Measurements from ENCODE around the gene CA11.
A peak's percentile ranks its signal among the peaks of the same experiment; 100 is the strongest.

The CA11 gene

DNA sequence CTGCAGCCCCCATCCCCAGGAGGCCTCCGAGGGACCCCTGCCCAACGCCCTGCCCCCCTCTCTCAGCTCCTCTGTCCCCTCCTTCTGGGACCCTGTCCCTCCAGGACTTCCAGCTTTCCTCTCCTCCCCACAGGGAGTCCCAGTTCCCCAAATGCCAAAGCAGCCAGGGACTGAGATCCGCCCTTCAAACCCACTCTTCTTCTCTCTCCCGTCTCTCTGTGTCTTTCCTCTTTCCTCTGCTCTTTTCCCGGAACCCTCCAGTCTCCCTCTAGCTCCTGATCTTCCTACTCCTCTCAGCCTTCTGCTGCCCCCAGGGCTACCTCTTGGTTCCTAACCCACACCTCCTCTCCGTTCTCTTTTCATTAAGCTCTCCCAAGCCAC, 377 bp downstream of the CA11 start:
- in situ Hi-C loops (cut with MboI; ENCODE audit: low pct_unique_long_range_greater_than_20kb, low sequenced_read_pairs) = no loop called here
- no peak for DNase-seq

DNA sequence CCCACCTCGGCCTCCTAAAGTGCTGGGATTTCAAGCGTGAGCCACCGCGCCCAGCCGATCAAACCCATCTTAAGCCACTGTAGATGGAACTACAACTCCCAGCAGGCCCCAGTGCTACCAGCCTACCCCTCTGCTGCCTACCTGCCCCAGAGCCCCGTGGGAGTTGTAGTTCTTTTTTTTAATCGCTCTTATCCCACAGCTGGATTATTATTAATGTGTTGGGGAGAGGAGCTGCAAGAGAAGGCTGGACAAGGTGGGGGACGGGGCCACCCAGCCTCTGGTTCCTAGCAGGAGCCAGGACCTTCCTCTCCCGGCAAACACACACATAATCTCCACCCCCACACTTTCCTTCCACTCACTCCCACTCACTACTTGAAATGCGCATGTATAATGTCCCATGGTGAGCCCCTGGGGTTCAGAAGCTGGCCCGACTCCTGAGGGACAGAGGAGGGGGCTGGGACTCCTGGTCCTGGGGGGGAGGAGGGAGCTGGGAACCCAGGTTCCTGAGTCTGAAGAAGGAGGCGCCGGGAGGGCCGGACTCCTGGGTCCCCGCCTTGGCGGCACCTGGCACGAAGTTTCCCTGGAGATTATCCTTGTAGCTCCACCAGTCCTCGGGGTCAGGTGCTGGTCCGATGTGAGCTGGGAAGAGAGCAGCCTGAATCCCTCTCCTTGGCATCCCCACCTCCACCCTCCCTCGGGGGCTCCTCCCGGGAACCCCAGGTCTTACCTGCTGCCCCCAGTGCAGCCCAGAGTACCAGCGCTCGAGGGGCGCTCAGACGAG, 958 bp downstream of the CA11 start:
- DNase-seq = peak; percentile 82
- in situ Hi-C loops (cut with MboI; ENCODE audit: low pct_unique_long_range_greater_than_20kb, low sequenced_read_pairs) = no loop called here

DNA sequence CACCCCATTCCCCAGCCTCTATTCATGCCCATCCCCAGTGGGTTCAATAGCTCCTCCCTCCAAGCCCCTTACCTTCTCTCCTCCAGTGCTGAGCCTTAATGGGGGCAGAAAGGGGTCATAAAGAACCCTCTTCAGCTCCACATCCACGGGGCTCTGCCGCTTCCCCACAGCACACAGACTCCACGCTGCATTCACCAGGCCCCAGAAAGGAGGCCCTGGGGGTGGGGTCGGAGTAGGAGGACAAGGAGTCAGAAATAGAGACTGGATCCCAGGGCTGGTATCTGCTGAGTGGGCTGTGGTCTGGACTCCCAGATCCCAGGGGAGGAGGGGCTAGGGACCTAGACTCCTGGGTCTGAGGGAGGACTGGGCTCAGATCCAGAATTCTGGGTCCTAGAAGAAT, 1.6 kb downstream of the CA11 start:
- in situ Hi-C loops (cut with MboI; ENCODE audit: low pct_unique_long_range_greater_than_20kb, low sequenced_read_pairs) = no loop called here
- no peak for DNase-seq

DNA sequence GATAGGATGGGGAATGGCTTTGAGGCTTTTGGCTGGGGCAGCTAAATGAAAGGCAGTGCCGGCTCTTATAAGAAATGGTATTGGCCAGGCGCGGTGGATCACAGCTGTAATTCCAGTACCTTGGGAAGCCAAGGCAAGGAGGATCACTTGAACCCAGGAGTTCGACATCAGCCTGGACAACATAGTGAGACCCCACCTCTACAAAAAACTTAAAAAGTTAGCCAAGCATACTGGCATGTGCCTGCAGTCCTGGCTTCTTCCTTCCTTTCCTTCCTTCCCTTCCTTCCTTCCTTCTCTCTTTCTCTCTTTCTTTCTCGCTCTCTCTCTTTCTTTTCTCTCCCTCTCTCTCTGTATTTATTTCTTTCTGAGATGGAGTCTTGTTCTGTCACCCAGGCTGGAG, 3.1 kb downstream of the CA11 start:
- in situ Hi-C loops (cut with MboI; ENCODE audit: low pct_unique_long_range_greater_than_20kb, low sequenced_read_pairs) = no loop called here
- no peak for DNase-seq

DNA sequence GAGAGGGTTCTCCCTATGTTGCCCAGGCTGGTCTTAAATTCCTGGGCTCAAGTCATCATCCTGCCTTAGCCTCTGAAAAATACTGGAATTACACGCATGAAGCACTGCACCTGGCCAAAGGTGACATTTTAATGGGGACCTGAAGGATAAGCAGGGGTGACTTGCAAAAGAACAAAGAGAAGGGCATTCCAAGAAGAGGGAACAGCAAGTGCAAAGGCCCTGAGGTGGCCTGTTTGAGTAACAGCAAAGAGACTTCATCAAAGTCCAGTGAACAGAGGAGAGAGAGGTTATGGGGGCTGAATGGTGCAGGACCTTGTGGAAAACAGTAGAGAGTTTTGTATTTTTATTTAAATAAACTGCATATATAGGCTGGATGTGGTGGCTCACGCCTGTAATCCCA, 4.1 kb downstream of the CA11 start:
- in situ Hi-C loops (cut with MboI; ENCODE audit: low pct_unique_long_range_greater_than_20kb, low sequenced_read_pairs) = no loop called here
- DNase-seq = no peak

DNA sequence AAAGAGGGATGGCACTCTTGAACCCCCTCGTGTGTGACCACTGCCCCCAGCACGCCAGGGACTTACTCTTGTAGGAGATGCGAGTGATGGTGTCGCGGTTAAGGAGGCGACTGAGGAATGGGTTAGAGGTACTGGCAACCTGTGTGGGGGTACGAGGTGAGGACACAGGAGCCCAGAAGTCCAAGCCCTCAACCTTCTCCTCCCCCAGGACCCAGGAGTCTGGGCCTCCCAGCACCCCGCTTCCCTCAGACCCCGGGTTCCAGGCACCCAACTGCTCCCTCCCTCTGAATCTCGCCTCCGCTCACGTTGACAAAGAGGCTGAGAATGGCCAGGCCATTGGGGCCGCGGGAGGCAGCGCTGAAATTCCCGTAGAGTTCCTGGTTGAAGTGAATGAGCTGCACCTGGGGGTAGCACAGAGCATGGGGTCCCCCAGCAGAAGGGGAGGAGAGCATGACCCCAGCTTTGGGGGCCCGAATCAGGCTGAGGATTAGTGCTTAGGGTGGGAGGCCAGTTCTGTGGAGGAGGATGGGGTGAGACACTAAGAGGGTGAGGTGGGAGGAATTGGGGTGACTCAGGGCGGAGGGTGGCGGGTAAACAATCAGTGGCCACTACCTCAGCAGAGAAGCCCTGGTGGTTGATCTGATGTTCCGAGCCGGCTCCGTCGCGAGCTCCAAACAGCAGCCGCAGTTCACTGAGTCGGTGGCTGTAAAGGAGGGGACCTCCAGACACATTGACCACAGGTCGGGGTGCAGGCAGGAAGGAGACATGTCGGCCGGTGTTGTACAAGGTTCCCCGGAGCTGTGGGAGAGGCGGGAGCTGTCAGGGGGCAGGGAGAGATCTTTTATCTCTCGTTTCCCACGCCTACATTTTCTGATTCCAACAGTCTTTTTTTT, 6.3 kb downstream of the CA11 start:
- no peak for DNase-seq
- in situ Hi-C loops (cut with MboI; ENCODE audit: low pct_unique_long_range_greater_than_20kb, low sequenced_read_pairs) = no loop called here

DNA sequence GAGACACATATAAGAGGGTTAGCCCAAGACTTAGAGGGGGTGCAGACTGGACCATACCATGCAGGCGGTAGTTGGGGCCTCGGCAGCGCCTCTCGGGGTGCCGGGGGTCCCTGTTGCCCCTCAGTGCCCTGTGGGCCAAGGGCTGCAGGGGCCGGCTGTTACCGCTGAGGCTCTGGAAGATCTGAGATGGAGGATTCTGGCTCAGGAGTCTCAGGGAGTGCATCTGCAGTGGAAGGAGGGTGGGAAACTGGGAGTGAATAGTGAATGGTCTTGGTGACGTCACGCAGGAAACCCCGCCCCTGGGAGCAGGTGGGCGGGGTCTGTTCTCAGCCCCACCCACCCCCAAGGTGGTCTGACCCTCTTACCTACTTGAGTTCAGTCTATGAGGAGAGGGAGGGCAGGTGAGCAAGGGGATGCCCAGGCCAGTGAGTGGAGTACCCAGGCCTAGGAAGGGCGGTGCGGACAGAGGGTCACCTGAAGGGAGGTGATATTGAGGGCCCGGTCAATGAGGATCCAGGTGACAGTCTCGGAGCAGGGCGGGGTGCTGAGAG, 7.1 kb downstream of the CA11 start:
- DNase-seq = no peak
- in situ Hi-C loops (cut with MboI; ENCODE audit: low pct_unique_long_range_greater_than_20kb, low sequenced_read_pairs) = no loop called here

DNA sequence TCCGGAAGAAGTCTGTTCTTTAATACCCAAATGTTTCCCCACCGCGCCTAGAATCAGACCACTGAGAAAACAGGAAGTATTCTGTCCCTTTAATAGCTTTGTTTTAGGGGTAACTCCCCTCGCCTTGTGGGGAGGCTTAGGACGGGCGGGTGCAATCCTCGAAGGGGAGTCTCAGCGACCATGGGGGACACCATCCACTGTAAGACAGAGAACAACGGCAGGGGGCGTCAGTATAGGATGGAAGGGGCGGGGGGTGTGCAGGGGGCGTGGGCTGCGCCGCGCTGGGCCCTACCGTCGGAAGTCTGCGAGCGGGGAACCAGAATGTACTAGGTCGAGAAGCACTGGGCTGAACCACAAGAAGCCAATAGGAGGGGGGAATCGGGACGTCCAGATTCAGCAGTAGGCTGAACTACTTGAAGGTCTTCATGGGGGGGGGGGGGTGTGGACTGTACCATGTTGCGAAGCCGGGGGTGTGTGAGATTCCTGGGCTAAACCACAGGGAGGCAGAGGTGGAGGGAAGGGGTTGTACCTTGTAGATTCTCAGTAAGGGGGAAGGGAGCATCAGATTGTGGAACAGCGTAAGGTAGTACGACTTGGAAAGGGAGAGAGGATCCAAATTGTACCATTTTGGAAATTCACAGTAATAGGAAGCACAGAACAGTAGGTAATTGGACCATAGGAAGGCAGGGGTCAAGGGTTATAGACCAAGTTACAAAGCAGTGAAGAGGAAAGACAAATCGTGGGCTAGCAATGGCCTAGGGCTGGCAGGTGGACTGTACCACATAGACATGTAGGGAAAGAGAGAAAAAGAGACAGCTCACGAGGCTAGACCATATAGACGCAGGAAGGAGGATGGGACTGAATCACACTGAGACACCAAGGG, 7.8 kb downstream of the CA11 start:
- peak; percentile 89 for DNase-seq
- in situ Hi-C loops (cut with MboI; ENCODE audit: low pct_unique_long_range_greater_than_20kb, low sequenced_read_pairs) = no loop called here

DNA sequence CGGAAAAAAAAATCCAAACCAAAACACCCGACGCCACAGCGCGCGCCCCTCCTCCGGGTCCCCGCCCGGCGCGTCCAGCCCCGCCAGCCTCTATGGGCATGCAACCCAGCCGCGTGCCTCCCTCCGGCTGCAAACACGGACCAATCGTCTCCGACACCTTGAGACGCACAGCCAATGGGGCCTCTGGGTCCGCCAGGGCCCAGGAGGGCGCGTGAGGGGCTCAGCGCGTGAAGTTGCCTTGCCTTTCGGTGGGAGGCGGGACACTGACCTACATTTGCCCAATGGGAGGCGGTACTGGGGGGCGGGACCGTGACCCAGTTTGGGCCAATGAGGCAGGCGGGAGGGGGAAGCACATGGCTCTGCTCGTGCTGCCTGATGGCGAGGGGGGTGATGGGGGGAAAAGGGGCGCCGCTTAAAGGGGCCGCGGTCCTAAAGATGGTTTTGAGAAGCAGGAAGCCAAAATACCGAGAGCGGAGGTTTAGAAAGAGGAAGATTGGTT, 8.5 kb downstream of the CA11 start:
- in situ Hi-C loops (cut with MboI; ENCODE audit: low pct_unique_long_range_greater_than_20kb, low sequenced_read_pairs) = no loop called here

DNA sequence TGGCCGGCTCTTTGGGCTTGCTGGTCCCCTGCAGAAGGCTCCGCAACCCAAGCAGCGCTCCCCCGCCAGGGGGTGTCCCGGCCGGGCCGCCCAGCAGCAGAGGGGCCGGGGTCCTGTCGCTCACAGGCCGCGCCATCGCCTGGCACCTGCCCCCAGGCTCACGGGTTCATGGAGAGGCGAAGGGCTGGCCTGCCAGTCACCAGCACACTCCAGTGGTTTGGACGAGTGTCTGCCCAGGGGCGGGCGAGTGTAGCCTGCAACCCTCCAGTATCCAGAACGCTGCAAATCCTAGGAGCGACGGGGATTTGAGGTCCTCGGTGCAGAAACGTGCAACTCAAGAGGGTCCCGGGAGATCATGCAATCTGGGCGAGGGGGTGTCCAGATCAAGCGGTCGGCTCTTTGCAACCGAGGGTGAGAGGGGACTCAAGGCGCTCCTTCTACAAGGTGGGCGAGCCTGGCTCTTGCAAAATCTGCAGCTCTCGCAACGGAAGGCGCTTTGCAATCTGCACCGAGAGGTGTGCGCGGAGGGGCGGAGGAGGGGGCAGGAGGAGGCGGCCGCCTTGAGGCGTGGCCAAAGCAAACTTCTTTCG, 9.0 kb downstream of the CA11 start, which contains the start of gene DBP:
Gene DBP, minus strand, starts transcription at position 521 of the 590 bp plus-strand sequence. Its CDS starts 385 bp downstream, at position 136.
- in situ Hi-C loops (cut with MboI; ENCODE audit: low pct_unique_long_range_greater_than_20kb, low sequenced_read_pairs) = no loop called here
- no peak for DNase-seq

More for the DNA sequence above, 8.5 kb downstream of the CA11 start:
- peak; percentile 99 for DNase-seq

DNA sequence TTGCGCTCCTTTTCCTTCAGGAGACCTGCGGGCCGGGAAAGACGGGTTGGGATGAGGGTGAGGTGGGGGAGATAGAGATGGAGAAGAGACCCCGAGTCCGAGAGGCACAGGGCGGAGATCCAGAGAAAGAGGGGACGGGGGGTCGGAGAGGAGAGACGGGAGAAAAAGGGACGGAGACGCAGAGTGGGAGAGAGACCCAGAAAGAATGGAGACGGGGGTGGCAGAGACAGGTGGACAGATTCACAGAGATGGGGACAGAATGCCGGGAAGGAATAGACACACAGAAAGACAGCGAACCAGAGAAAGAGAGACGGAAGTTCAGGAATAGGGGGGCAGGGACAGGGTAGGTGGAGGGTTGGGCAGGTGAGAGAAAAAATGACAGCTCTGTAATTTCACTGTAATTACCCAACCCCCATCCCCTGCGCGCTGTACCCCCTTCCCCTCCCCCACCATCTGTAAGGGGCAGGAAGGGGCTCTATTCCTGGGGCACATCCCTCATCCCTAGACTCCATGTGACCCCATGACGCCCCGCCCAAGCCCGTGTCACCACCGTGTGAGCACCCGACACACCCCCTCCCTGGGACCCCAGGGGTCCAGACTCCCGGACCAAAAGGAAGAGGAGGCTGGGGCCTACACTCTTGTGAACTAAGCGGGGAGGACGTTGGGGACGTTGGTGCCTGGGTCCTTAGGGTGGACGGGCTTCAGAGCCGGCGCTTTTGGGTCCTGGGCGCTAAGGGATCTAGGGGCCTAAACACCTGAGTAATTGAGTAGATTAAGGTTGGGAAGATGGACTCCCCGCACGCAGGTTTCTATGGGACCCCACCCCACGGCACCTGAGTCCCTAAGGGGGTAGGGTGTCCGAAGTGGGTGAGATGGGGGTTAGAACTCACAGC, 9.8 kb downstream of the CA11 start:
- in situ Hi-C loops (cut with MboI; ENCODE audit: low pct_unique_long_range_greater_than_20kb, low sequenced_read_pairs) = no loop called here
- peak; percentile 21 for DNase-seq

DNA sequence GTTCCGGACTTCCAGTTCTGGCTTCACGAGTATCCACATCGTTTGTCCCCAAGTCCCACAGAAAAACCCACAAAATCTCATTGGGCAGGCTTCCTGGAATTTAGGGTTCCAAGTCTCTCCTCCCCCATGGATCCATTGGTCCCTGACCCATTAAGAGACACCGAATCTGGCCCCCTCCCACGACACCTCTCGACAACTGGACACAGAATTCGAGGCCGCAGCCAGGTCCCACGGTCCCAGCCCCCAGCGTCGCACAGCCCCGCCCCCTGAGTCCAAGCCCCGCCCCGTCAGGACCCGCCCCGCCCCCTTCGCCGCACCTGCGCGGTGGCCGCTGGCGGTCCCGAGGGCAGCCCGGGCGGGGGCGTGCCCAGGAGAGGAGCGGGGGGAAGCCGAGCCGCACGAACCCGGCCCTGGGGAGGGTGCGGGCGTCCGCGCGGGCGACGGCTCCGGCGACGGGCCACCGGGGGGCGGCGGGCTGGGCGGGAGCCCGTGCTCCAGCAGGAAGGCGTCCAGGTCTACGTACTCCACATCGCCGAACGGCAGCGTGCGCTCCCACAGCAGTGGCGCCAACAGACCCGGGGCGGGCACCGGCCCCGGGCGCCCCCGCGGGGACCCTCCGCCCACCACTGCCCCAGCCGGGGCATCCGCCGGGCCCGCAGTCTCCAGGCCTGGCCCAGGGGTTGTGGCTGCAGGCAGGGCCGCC, 10.6 kb downstream of the CA11 start:
- peak; percentile 66 for DNase-seq
- in situ Hi-C loops (cut with MboI; ENCODE audit: low pct_unique_long_range_greater_than_20kb, low sequenced_read_pairs) = no loop called here

DNA sequence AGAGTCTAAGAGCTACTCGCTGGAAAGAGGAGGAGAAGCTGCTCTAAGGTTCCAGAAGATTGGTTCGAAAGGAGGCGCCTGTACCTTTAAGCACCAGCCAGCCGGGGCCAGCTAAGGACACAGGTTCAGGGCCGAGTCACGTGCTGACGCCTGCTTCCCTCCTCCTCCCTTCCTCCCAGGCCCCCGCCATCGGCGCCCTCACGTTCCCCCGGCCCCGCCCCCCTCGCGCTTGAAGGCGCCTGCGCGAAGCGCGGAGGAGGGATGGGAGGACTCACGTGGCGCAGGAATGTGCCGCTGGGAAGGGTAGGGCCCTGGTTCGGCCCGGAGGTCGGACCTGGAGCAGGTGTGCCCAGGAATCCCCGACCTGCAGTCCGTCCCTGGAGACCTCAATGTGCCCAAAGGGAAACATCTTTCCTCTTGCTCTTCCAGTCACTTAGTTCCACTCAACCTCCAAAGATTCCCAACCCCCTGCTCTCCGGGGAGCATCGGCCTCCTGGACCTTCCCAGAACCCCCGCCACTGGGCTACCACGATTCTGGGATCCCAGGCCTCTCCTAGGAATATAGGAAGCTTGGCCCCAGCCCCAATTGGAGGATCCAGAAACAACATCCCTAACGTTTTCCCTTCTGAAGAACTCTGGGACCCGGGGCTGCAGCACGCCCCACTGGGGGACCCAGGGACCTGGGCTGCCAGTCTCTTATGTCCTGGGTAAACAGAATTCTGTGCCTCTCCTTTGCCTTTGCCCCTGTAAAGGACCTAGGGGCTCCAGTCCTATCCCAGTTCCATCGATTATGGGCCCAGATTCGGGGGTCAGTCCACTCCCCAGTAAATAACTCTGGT, 11.3 kb downstream of the CA11 start:
- in situ Hi-C loops (cut with MboI; ENCODE audit: low pct_unique_long_range_greater_than_20kb, low sequenced_read_pairs) = no loop called here

DNA sequence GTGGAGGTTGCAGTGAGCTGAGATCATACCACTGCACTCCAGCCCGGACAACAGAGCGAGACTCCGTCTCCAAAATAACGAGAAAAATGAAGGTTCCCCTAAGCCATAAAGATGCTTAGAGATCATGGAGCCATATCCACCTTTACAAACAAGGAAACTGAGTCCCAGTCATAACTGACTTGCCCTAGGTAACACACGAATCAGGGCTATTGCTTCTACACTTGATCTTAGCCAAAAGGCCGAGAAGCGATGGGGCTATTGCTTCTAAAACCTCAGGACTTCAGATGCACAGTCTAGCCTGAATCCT, 12.0 kb downstream of the CA11 start:
- in situ Hi-C loops (cut with MboI; ENCODE audit: low pct_unique_long_range_greater_than_20kb, low sequenced_read_pairs) = no loop called here
- no peak for DNase-seq

More for the DNA sequence above, 11.3 kb downstream of the CA11 start:
- DNase-seq = peak; percentile 97

DNA sequence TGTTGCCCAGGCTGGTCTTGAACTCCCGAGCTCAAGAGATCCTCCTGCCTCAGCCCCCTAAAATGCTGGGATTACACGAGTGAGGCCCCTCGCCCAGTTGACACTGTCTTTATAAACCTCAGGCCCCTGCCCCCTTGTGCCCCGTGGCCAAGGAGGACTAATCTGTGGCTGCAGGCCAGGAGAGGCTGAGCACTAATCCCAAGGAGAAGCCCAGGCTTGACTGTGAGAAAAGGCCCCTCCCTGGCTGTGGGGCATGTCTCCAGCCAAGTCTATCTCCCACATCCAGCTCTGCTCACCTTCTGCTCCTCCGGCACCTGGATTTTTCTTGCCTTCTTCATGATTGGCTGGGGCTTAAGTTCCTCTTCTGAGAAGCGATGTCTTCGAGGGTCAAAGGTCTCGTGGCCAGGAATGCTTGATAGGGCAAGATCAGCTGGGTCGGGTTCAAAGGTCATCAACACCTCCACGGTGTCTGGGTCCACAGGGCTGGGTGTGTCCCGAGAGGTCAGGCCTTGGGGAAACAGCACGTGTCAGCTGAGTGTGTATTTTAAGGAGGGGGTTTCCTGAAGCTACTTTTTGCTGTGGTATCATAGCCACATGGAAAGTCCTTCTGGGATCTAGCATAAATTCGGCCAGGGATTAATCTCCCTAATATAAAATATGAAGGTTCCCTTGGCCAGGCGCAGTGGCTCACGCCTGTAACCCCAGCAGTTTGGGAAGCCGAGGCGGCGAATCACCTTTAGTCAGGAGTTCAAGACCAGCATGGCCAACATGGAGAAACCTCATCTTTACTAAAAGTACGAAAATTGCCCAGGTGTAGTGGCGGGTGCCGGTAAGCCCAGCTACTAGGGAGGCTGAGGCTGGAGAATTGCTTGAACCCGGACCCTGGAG, 12.6 kb downstream of the CA11 start:
- no peak for DNase-seq
- in situ Hi-C loops (cut with MboI; ENCODE audit: low pct_unique_long_range_greater_than_20kb, low sequenced_read_pairs) = no loop called here
